ENCODE results near the gene WDR1.

Gene WDR1

DNA sequence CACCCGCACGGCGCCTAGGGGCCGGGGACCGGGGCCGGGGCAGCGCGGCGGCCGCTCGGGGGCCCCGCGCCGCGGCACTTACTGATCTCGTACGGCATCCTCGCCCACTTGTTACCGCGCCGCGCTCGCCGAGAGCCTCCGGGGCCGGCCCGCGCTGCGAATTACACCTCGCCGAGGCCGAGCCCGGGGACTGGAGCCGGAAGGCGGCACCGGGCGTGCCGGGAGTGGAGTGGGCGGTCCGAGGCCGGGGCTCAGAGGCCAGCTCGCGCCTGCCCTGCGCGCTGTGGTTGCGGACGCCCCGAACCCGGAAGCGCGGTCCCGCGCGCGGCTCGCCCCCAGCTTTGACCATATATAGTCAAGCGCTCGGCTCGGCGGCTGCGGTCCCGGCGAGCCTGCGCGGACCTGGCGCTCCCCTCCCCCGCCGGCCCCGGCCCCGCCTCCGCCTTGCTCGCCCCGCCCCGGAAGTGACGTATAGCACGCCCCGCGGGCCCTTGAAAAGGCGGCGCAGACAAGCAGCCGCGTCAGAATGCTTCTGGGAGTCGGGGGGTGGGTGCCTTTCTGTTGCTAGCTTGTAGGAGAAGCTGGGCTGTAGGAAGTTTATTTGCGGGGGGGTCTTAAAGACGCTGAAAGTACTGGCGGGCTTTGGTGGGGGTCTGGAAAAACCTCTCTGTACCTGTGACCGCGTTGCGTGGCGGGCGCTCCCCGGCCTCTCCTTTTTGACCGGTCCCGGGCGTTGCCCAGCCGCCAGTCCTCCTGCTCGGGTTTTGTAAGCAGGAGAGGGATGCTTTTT, at the start of gene WDR1:
Gene WDR1, minus strand, starts transcription at position 231 of the 790 bp plus-strand sequence. Its CDS starts 133 bp downstream, at position 98.
- in situ Hi-C loops (cut with HindIII; ENCODE audit: low sequenced_read_pairs): no loop called here

DNA sequence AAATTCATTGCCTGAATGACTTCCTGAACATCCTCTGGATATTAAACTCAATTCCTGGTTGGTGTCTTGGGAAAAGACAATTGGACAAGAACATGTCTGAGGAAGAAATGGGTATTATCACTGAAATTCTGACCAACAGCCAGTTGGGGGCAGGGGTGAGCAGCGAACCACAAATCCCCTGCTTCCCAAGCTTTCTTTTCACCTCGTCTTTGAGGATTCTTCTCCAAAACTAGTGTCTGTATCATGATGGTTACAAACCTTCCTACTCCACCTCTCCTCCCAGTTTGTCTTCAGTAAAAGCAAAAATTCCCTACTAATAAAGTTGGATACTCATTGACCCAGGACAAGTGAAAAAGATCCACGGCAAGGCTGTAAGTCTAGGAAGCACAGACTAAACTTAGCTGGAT, 48.3 kb upstream of the WDR1 start:
- in situ Hi-C loops (cut with HindIII; ENCODE audit: low sequenced_read_pairs): loop anchor here (5.0 to 25.0 kb wide), 2 partner anchors 372 to 1247 kb away; no protein-coding TSS in a partner anchor

DNA sequence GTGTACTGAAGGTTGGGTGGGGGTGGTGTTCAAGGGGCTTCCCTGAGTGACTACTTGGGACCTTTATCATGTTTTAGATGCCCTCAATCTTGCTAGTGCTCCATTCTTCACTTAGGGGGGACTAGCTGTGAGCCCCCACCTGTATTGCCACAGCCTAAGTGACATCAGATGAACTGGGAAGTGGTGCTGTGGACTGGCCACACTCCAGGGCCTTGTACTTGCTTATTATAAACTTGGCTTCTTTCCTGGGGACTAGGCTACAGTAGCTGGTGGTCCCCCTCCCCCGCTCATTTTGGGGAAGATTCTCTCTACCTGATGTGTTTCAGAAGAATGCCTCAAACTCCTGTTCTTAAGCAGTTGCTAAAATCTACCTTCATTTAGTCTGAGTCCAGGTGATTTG, 46.7 kb upstream of the WDR1 start:
- in situ Hi-C loops (cut with HindIII; ENCODE audit: low sequenced_read_pairs): loop anchor here (25.0 kb wide), 1 partner anchor 1249 kb away; no protein-coding TSS in a partner anchor

DNA sequence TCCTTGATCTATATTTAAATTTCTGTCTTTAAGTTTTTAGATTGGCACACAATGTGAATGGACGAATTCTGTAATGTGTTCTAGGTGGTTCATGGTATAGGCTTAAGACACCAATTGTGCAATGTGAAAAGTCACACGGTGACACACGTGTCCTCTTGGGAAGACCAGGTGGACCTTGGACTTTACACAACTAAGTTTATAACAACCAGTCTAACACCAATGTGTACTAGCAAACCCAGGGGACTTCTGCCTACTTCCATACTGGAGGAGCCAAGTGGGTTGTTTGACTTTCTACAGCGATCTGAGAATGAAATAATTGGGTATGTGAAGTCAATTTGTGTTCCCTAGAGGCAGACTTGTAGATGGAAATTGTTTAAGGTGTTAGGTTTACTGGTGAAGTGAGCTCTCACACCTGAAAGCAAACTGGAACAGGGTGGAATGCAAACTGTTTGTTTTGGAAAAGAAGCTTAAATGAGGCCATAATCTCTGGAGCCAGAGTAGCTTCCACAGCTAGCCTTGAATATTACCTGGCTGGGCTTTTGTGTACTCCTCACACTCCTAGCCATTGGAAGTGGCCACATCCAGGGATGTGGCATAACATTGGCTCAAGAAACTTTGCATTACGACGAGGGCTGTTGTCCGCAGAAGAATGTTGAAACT, 45.9 kb upstream of the WDR1 start:
- in situ Hi-C loops (cut with HindIII; ENCODE audit: low sequenced_read_pairs): loop anchor here (25.0 kb wide), 1 partner anchor 1250 kb away; no protein-coding TSS in a partner anchor

GRCh38 chr4:10161840-10162239, 45.2 kb upstream of the WDR1 start:
- in situ Hi-C loops (cut with HindIII; ENCODE audit: low sequenced_read_pairs): loop anchor here (25.0 kb wide), 1 partner anchor 1250 kb away; no protein-coding TSS in a partner anchor

- in situ Hi-C loops (cut with HindIII; ENCODE audit: low sequenced_read_pairs): loop anchor here (25.0 kb wide), 1 partner anchor 1251 kb away; no protein-coding TSS in a partner anchor
Observed at GRCh38 chr4:10161146-10161545, 44.5 kb upstream of the WDR1 start.

DNA sequence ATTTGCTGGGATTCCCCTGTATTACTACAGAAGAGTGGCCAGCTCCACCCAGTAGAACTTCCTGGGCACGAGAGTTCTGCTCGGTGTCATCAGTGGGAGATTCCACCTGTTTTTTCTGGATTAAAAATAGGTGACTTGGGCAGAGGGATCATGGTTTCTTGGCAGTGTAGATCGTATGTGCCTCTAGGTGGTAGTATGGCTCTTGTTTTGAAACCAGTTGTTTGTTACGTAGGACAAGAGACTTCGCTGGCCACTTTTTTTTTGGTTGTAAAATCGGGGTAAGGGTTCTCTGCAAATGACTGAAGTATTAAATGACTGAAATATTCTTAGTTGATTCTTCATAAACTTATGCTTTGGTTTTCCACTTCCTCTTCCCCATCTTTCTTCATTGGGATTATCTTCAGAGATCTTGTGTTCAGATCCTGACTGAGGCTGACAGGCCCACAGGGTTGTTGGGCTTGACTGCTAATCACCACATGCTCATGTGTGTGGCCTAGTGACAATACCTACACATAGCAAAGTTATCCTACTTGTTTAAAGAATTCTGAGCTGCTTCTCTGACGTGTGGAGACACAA, 43.8 kb upstream of the WDR1 start:
- in situ Hi-C loops (cut with HindIII; ENCODE audit: low sequenced_read_pairs): loop anchor here (25.0 kb wide), 1 partner anchor 1252 kb away; no protein-coding TSS in a partner anchor

GRCh38 chr4:10159671-10160070, 43.1 kb upstream of the WDR1 start:
- in situ Hi-C loops (cut with HindIII; ENCODE audit: low sequenced_read_pairs): loop anchor here (10.0 to 25.0 kb wide), 2 partner anchors 55 to 1253 kb away; no protein-coding TSS in a partner anchor

GRCh38 chr4:10158333-10158942, 41.8 kb upstream of the WDR1 start:
- in situ Hi-C loops (cut with HindIII; ENCODE audit: low sequenced_read_pairs): loop anchor here (10.0 to 25.0 kb wide), 2 partner anchors 56 to 1254 kb away; no protein-coding TSS in a partner anchor

DNA sequence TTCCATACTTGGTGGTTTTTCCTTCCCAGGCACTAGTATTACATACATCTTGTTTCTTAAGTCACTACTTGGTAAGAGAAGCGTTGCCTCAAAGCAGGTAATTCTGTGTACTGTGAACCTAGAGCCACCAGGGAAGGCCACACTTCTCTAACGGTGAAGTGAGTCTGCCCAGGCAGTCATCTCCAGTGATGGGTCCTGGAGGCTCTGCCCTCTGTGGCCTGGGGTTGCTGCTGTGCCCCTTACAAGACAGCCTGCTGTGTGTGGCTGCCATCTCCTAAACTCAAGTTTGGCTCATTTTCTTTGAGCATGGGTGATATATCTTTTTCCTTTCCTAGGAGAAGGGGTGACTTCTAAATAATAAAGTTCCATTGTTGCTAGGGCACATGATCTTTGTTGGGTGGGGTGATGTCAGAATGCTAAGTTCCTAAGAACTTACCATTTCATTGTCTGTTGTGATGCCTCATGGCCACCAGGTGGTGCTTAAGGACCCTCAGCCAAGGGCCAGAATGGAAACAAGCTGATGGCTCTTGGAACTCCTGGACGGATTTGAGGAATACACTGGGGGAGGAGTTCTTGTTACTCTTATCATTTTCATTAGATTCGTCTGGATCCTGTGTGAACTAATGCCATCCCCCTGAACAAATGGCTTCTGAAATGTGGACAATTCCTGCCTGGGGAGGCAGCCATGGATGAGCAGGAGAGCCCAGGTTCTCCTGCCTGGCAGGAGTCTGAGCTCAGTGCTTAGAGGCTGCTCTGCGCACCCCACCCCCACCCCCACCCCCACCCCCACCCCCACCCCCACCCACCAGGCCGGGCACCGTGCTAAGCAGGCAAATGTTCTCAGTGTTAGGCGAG, 41.1 kb upstream of the WDR1 start:
- in situ Hi-C loops (cut with HindIII; ENCODE audit: low sequenced_read_pairs): loop anchor here (10.0 to 25.0 kb wide), 2 partner anchors 57 to 1255 kb away; no protein-coding TSS in a partner anchor

DNA sequence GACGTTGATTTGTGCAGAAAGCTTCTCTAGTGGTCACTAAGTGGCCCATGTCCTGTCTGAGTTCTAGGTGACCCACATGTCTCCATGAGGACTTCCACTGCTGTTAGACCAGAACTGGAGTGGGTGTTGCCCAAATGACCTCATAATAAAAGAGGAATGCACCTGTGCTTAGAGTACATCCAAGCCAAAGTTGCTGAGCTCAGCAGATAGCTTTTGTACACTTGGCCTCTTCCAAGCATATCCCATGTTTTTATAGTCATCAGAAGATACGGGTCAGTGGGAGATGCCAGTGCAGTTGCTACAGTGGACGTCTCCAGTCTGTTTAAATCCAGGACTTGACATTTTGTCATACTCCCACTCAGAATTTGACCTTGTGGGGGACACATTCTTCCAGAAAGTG, 37.6 kb upstream of the WDR1 start:
- in situ Hi-C loops (cut with HindIII; ENCODE audit: low sequenced_read_pairs): loop anchor here (5.0 to 25.0 kb wide), 3 partner anchors 61 to 1258 kb away; no protein-coding TSS in a partner anchor

- in situ Hi-C loops (cut with HindIII; ENCODE audit: low sequenced_read_pairs): loop anchor here (5.0 to 25.0 kb wide), 3 partner anchors 62 to 1259 kb away; no protein-coding TSS in a partner anchor
Observed at GRCh38 chr4:10153161-10153560, 36.6 kb upstream of the WDR1 start.

DNA sequence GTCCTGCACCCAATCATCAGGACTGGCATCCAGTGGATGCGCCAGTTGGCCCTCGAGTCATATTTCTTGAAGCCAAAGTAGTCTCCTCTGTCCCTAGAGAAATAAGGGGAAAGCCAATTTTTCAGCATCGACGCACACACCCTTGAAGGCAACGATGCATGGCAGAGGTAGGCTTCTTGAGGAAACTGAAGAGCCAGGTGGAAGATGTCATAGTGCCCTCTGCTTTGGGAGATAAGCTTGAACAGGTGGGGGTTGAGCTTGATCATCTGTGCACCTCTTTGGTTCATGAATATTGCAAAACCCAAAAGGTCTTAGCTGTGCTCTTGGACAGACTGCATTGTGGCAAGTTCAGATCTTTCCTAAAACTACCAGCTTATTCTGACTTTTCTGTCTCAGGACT, 34.6 kb upstream of the WDR1 start:
- in situ Hi-C loops (cut with HindIII; ENCODE audit: low sequenced_read_pairs): loop anchor here (5.0 to 25.0 kb wide), 3 partner anchors 64 to 1261 kb away; no protein-coding TSS in a partner anchor

GRCh38 chr4:10144966-10145365, 28.4 kb upstream of the WDR1 start:
- in situ Hi-C loops (cut with HindIII; ENCODE audit: low sequenced_read_pairs): no loop called here

DNA sequence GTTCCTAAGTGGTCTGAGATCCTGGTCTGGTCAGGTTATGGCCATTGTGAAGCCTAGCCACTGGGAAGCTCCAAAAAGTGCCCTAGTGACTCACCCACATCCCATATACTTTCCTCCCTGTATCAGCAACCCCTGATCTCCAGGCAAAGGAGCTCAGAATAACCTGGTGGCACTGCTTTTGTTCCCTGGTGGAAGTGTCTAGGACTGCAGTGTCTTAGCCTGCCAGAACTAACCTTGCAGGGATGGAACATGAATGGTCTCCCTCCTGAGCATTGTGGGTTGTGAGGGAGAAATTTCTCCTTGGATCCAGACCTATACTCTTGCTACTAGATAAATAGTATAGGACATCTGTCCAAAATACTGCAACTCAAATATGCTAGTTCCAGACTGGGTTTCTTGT, 27.9 kb upstream of the WDR1 start:
- in situ Hi-C loops (cut with HindIII; ENCODE audit: low sequenced_read_pairs): no loop called here

DNA sequence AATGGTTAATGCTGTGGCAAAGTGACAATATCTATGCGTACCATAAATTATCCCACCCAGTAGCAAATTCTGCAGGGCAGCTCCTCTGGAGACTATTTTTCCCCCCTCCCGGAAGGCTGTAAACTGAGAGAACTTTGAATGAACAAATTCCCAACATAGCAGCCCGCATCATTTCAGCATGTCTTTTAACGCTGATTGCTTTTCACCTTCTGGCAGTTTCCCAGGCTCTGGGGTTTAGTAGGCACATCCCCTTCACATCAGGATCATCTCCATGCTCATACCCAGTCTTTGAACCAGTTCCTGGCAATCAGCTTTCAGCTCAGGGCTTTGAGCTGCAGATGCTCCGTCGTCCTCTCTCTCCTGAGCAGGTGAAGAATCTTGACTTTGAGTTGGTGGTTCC, 26.6 kb upstream of the WDR1 start:
- in situ Hi-C loops (cut with HindIII; ENCODE audit: low sequenced_read_pairs): no loop called here

- in situ Hi-C loops (cut with HindIII; ENCODE audit: low sequenced_read_pairs): no loop called here
Observed at GRCh38 chr4:10140866-10141759, 24.5 kb upstream of the WDR1 start.

GRCh38 chr4:10139518-10139917, 22.9 kb upstream of the WDR1 start:
- in situ Hi-C loops (cut with HindIII; ENCODE audit: low sequenced_read_pairs): no loop called here

- in situ Hi-C loops (cut with HindIII; ENCODE audit: low sequenced_read_pairs): no loop called here
Observed at GRCh38 chr4:10135260-10135659, 18.7 kb upstream of the WDR1 start.
